ENCODE measurements around the gene AXL.

AXL gene

GRCh38 chr19:41309180-41310032, 90.4 kb downstream of the AXL start:
- no peak for DNase-seq

GRCh38 chr19:41310033-41310831, 91.2 kb downstream of the AXL start, which contains the start of gene CCDC97:
CCDC97 (plus strand) TSS chr19:41310172; CDS start chr19:41310311, 139 bp downstream.
- DNase-seq, result peak; percentile 91

DNA sequence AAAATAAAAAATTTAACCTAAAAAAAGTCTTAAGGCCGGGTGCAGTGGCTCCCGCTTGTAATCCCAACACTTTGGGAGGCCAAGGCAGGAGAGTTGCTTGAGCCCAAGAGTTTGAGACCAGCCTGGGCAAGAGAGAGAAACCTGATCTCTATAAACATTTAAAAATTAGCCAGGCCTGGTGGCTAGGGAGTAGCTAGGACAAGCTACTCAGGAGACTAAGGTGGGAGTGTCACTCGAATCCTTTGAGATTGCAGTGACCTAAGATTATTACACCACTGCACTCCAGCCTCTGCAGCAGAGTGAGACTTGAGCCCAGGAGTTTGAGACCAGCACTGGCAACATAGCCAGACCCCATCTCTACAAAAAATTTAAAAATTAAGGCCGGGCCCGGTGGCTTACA, 92.0 kb downstream of the AXL start:
- DNase-seq, result no peak
